GM18505 (cell line): Measurements from ENCODE around the gene LRRC8D.

Experiments
- ATAC-seq: cut with Tn5 transposase; IDR thresholded peaks from one replicate; pipeline ENCODE4 v1.9.1; 2021; ENCODE audit not compliant: unreplicated experiment
- POLR2A ChIP-seq: IDR thresholded peaks from 4 replicates; pipeline ENCODE4 v1.6.1; 2011; ENCODE audit warnings: borderline replicate concordance; ENCODE audit not compliant: insufficient read depth, insufficient read length; ENCODE audit errors: extremely low read depth

Gene LRRC8D

DNA sequence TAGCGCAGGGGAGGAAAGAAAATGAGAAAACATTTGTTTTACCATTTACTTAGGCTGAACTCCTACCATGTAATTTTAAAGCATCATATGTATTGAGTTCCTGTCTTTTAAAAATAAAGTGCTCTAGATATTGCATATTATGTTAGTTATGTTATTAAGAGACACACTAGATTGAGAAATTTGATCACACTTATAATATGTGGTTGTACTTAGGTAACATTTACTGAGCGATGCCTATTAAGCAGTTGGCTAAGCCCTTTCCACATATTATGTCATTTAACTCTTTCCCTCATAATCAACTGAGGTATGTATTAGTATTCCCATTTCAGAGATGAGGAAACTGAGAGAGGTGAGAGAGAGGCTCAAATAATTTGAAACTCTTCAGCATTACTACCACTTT lies 4.5 kb upstream of the LRRC8D start:
- no peak for ATAC-seq
- TF ChIP-seq POLR2A: no peak

DNA sequence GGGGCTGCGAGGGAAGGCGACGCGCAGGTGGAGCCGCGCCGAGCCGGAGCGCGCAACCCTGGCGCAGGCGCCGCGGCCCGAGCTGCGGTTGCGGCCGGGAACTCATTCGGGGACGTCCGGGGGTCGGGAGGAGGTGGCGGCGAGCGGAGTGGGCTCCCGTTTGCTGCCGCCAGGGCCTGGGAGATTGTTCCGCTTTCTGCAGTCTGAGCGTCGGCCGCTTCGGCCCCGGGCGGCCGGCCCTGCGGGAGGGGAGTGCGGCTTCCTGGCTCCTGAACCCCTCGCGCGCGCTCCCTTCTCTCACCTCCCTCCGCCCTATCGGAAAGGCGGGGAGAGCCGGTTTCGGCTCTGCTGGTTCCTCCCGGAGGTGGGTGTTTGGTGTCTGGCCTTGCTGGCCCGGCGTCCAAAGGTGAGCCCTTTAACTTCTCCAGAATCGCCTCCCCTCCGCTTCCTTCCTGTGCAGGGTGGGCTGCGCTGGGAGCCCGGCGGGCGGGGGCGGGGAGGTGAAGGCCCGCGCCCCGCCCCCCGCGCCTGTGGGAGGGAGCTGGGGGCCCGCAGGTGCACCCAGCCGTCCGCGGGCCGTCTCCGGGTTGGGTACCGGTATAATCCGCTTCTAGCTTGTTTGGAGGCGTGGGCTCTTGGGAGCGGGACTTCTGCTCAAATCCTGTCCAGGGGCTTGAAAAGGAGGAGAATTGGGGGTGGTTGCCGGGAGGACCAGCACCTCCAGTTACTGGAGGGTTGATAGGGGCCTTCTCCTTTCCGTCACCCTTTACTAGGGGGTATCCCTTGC lies 683 bp downstream of the LRRC8D start:
- peak; percentile 54 for TF ChIP-seq POLR2A

DNA sequence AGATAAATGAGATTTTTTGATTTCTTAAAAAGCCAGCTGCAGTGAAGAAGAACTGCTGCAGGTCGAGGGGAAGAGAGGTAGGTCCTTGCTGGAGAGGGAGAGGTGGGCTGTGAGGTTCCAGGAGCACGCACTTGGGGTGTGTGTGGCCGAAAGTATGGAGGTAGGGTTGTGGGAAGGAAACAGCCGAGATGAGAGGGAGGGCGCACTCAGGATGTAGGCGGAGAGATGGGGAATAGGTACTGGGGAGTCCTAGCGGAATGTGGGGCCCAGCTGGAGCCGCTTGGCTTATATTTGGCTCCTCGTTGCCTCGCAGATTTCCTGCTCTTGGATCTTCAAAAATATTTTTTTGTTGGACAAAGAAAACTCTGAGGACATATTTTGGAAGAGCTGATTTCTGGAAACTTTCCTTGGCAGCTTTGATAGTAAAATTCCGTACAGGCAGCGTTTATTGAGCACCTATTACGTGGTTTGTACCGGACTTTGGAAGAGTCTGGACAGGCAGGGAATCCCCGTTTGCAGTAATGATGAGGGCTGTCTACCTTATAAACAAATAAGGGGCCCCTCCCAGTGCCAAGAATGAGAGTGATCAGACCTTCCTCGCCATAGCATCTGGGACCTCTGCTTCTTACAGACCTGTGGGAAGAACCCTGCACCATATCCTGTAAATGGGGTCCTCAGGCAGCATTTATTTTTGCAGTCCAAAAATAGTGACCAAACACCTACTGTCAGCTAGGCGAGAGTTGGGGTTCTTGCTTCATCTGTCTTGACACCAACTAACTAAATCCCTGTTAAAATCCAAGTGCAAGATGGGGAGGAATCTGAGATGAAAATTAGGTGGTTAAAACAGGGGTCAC lies 1.5 kb downstream of the LRRC8D start:
- TF ChIP-seq POLR2A: no peak
- ATAC-seq: no peak

More for the DNA sequence above, 683 bp downstream of the LRRC8D start:
- ATAC-seq: peak; percentile 50

DNA sequence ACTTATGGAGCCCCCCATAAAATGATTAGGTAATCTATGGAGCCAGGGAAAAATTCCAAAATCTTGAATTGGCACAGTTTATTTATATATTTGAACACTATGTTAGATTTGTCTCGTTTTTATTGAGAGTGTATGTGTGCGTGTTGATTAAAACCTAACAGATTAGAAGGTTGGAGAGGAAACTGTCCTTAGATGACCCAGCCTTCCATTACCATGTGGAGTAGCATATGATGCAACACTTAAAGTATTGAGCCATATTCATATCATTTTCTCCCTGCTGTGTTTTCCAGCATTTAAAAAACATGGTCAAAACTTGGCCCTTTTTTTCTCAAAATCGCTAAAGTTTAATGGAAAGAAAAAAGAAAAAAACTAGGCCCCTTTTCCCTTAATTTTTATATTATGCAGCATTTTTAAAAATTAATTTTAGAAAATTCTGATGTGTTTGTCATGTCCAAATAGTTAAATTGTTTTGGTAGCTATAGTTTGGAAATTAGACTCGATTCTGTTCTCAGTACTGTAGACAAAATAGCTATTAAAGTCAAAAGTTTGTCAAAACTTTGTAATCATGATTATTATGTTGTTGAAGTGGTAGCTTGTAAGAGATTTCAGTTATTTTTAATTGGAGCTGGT lies 2.3 kb downstream of the LRRC8D start:
- no peak for ATAC-seq
- no peak for TF ChIP-seq POLR2A

- no peak for ATAC-seq
- no peak for TF ChIP-seq POLR2A
Measured at GRCh38 chr1:89823679-89824292, 3.0 kb downstream of the LRRC8D start.

- no peak for ATAC-seq
- no peak for TF ChIP-seq POLR2A
Measured at GRCh38 chr1:89826594-89826993, 5.8 kb downstream of the LRRC8D start.

GRCh38 chr1:89827330-89827729 lies 6.5 kb downstream of the LRRC8D start:
- no peak for TF ChIP-seq POLR2A
- ATAC-seq: no peak

DNA sequence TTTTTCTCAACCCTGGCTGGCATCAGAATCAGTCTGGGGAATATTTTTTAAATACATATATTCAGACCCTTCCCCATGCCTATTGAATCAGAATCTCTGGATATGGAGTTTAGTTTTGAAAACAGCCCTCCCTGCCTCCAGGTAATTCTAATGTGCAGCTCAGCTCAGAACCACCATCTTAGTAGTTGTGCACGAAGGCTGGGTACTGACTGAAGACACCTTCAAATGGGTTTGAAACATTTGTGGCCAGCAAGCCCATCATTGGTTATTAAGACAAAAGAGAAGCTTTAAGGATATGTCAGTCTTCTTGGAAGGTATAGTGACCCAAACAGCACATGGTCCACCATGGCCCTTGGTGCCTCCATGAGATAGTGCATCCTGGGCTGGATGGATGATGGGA lies 7.1 kb downstream of the LRRC8D start:
- ATAC-seq: no peak
- TF ChIP-seq POLR2A: no peak

DNA sequence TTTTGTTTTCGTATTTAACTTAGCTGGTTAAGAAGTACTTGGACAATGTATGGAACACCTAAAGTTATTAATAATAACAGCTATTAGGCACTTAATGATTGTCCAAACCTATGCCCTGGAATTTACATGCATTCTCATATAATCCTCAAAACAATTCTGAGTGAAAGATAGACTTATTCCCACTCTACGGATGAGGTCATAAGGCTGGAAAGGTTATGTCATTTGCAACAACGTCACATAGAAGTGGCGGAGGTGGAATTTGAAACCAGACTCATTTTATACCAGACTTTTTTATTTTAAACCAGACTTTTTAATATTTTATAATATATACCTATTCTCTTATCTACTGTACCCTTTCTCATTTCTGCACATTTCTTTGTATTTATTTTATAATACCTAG lies 8.4 kb downstream of the LRRC8D start:
- no peak for TF ChIP-seq POLR2A
- ATAC-seq: no peak

- TF ChIP-seq POLR2A: no peak
- no peak for ATAC-seq
Measured at GRCh38 chr1:89831462-89832120, 10.8 kb downstream of the LRRC8D start.

DNA sequence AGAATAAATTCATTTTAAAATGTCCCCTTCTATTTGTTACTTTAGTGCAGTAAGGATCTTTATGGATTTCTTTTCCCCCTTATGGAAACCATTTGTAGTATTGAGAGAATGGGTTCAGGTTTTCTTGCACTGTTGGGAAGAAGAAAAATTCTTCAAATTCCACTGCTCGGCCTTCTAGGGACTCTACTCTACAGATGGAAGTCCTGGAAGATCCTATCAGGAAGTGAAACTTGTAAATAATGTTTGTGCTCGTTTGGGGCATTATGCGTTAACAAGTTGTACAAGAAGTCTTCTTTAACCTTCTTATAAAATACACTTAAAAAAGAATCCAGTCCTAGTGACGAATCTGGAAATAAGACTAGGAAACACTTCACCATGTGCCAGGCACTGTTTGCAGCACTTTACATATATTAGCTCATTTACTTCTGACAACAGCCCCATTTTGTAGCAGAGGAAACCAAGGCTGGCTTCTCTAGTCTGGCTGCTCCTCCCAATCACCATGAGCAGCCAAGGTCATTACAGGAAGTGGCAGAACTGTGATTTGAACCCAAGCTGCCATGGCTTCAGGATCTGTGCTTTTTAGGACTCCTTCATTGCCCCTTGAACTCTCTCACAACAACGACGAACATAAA lies 11.8 kb downstream of the LRRC8D start:
- TF ChIP-seq POLR2A: no peak
- no peak for ATAC-seq

- no peak for ATAC-seq
- TF ChIP-seq POLR2A: no peak
Measured at GRCh38 chr1:89833183-89834082, 12.6 kb downstream of the LRRC8D start.

DNA sequence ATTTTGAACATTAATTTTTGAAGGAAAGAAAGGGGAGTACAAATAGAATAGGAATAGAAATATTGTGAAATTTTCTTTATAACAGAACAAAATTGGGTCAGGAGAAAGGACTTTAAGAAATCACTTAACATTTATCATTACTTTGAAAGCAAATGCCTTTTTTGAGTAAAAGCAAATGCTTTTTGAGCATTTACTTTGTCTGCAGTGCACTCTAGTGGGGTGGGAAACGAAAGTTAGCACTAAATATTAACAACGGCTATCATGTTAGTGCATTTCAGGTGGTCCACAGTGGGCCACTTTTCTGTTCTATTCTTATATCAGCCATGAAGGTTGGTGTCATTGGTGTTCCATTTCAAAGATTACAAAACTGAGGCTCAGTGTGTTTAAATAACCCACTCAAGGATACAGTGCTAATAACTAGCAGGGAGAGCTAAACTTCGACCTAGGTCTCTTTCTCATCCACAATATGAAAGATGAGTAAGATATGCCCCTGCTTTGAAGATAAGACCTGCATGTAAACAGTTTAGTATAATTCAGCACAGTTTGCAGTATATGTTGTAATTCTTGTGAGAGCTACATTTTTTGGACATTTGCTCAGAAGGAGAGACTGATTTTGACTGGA lies 13.4 kb downstream of the LRRC8D start:
- no peak for ATAC-seq
- TF ChIP-seq POLR2A: no peak
